ENCODE data around the gene CCN5. TPM values are rescaled to one million over a fixed set of nuclear protein-coding genes. Genes with fewer than 3 reads are reported as not detected.

CCN5 gene
- total RNA-seq, 2 experiments from 2014 or later, result not detected

Other genes with a start within 250 kb of the CCN5 start
- gene TTPAL, start 239.5 kb upstream of the CCN5 start, total RNA-seq, result 10 to 100 TPM; 15.2 to 19.5 TPM
- gene SERINC3, start 193.3 kb upstream of the CCN5 start, total RNA-seq, result 10 to 100 TPM; 43.1 to 44.6 TPM
- 1 to 10 TPM; 4.8 TPM for gene PKIG, start 132.8 kb upstream of the CCN5 start, total RNA-seq
- 10 to 100 TPM; 32.8 to 36.7 TPM for gene ADA, start 63.7 kb upstream of the CCN5 start, total RNA-seq
- under 1 TPM; 0.25 to 0.29 TPM for gene KCNK15, start 30.5 kb downstream of the CCN5 start, total RNA-seq
- not detected for gene RIMS4, start 95.2 kb downstream of the CCN5 start, total RNA-seq
- 100 to 1,000 TPM; 220 to 226 TPM for gene YWHAB, start 170.3 kb downstream of the CCN5 start, total RNA-seq
- 10 to 100 TPM; 88.4 to 93.8 TPM for gene PABPC1L, start 194.7 kb downstream of the CCN5 start, total RNA-seq
- 10 to 100 TPM; 60.5 to 62.4 TPM for gene TOMM34, start 245.0 kb downstream of the CCN5 start, total RNA-seq